Measurements from ENCODE around the gene PPP2R5D.

- TF ChIP-seq, protein P1, sequence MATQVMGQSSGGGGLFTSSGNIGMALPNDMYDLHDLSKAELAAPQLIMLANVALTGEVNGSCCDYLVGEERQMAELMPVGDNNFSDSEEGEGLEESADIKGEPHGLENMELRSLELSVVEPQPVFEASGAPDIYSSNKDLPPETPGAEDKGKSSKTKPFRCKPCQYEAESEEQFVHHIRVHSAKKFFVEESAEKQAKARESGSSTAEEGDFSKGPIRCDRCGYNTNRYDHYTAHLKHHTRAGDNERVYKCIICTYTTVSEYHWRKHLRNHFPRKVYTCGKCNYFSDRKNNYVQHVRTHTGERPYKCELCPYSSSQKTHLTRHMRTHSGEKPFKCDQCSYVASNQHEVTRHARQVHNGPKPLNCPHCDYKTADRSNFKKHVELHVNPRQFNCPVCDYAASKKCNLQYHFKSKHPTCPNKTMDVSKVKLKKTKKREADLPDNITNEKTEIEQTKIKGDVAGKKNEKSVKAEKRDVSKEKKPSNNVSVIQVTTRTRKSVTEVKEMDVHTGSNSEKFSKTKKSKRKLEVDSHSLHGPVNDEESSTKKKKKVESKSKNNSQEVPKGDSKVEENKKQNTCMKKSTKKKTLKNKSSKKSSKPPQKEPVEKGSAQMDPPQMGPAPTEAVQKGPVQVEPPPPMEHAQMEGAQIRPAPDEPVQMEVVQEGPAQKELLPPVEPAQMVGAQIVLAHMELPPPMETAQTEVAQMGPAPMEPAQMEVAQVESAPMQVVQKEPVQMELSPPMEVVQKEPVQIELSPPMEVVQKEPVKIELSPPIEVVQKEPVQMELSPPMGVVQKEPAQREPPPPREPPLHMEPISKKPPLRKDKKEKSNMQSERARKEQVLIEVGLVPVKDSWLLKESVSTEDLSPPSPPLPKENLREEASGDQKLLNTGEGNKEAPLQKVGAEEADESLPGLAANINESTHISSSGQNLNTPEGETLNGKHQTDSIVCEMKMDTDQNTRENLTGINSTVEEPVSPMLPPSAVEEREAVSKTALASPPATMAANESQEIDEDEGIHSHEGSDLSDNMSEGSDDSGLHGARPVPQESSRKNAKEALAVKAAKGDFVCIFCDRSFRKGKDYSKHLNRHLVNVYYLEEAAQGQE (IDR thresholded peaks at IDR 0.05; ENCODE audit: insufficient read depth in 1 of 2, low read depth in 2 of 2, low read length in 2 of 2) = no peak
- TF ChIP-seq POLR2AphosphoS5 (IDR thresholded peaks at IDR 0.05; ENCODE audit: low read depth, low read length) = no peak
- TF ChIP-seq SIN3A (IDR thresholded peaks at IDR 0.05; ENCODE audit: borderline replicate concordance, insufficient read depth, low read length) = no peak
Measured at GRCh38 chr6:42938987-42939809, 45.2 kb upstream of the PPP2R5D start.

Measured in PFSK-1 (cell line).